Activated T-helper 1 cell treated with Interleukin-2 at 50 U/mL for 16 hours (primary cell): ENCODE measurements around the gene AHCYL1.
"Not testable (repeated sequence)": the region's sequence is repeated elsewhere in the genome, so short reads cannot be mapped to it uniquely, and the experiment has no call there.

ENCODE experiments used
- DNase-seq: peaks from one replicate; pipeline ENCODE4 v3.0.0-alpha.2; 2020; ENCODE audit warnings: low read depth

Gene AHCYL1

DNA sequence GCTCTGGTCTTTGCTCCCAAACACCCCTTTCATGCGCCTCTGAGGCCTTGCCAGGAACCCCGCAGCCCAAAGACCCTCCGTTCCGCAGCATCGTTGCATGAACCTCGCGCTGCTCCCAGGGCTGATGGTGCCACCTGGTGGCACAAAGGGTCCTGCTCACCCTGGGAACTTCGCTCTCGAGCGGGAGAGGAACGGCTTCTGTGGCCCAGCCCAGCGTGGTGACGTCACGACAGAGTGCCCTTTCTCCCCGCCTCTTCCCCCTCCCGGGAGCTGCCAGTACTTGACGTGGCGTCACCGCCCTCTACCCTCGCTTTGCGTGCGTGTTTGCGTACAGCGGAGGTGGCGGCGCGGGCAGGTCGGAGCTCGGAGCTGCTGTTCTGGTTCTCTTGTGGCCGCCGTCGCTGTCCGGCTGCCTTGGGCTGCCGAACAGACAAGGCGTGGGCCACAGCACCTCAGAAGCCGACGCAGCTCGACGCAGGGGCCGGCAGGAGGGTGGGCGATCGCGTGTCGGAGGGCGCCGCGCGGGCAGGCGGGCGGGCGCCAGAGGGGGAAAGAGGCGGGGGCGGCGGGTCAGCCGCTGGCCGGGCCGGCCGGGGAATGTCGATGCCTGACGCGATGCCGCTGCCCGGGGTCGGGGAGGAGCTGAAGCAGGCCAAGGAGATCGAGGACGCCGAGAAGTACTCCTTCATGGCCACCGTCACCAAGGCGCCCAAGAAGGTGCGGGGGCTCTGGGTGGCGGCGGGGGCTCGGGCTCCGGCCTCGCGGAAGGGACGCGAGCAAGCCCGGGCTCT, at the start of gene AHCYL1:
Gene AHCYL1 (plus strand): TSS at position 310 of the 791 bp plus-strand sequence. CDS start 288 bp downstream, at position 598.
- DNase-seq: peak; percentile 99

DNA sequence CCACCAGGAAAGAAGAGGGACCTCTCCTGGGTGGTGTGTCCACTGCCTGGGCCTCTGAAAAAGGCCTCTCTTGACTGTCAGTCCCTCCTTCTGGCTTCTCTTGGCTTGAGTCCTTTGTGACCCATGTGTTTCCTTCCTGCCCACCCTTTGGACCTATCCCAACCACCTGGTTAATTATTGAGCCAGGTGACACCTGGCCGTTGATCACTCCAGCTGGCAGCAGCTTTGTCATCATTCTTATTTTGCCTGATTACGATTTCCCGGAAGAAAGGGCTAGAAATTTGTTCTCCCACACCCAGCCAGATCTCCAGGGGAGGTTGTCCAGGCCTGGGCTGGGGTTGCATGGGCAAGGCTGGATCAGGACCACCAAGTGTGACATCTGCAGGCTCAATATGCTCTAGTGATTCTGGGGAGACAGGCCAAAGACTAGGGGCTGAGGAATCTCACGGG, 49.1 kb upstream of the AHCYL1 start:
- no peak for DNase-seq

GRCh38 chr1:109937738-109938137, 46.8 kb upstream of the AHCYL1 start:
- DNase-seq: no peak

GRCh38 chr1:109938556-109938955, 46.0 kb upstream of the AHCYL1 start:
- no peak for DNase-seq

- no peak for DNase-seq
Observed at GRCh38 chr1:109942434-109942833, 42.1 kb upstream of the AHCYL1 start.

GRCh38 chr1:109944541-109944940, 40.0 kb upstream of the AHCYL1 start:
- DNase-seq: no peak

- DNase-seq: no peak
Observed at GRCh38 chr1:109946511-109946910, 38.1 kb upstream of the AHCYL1 start.

GRCh38 chr1:109947582-109948284, 36.8 kb upstream of the AHCYL1 start:
- no peak for DNase-seq

DNA sequence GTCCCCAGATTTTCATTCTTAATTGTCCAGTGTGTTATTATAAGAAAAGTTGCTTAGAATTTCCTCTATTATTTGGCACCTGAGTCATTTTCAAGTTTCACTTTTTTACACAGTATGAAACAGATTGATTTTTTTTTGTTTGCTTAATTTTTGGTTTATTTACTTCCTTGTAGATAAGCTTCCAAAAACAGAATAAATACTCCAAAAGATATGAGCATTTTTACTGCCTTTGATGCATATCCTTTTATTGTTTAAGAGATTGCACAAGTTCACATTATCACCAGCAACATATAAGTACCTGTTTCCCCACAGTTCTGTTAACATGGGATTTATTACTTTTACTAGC, 36.3 kb upstream of the AHCYL1 start:
- no peak for DNase-seq

GRCh38 chr1:109950038-109950437, 34.5 kb upstream of the AHCYL1 start:
- DNase-seq: no peak

- DNase-seq: no peak
Observed at GRCh38 chr1:109950509-109950908, 34.1 kb upstream of the AHCYL1 start.

DNA sequence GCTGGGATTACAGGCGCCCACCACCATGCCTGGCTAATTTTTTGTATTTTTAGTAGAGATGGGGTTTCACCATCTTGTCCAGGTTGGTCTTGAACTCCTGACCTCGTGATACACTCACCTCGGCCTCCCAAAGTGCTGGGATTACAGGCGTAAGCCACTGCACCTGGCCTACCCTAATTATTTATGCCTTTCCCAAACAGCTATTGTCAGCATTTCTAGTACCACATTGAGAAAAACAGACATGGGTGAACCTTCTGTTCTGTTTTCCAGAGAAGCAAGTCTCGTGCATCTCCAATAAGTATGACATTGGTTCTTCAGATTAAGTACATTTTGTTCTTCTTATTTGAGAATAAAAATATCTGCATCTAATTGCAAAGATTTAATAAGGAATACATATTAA, 33.1 kb upstream of the AHCYL1 start:
- not testable (repeated sequence) for DNase-seq

DNA sequence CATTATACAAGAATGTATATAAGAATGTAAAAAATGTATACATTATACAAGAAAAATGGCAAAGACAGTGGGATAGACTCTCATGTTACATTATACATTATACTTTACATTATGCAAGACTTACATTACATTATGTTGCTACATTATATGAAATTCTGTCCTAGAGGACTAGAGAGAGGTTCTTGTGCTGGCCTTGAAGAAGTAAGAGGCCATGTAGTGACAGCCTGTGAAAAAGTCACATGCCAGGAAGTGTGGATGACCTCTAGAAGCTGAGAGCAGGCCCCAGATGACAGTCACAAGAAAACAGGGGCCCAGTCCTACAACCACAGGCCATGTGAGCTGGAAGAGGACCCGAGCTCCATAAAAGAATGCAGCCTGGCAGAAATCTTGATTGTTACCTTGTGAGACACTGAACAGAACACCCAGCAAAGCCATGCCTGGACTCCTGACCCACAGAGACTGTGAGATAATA, 30.5 kb upstream of the AHCYL1 start:
- no peak for DNase-seq

DNA sequence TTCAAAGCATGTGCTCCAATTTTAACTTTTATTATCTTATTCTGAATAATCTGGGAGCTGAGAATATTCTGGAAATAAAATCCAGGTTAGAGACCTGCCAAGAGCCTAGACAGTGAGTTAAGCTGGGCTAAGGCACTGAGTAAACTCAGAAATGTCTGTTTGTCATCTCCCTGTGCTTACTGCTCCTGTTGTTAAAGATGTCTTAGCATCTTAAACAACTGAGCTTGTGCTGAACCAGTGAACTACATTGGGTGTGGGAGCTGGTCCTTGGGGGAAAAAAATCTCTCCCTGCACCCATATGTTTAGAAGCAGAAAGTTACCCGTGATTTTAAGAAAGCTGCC, 25.0 kb upstream of the AHCYL1 start:
- DNase-seq: no peak

DNA sequence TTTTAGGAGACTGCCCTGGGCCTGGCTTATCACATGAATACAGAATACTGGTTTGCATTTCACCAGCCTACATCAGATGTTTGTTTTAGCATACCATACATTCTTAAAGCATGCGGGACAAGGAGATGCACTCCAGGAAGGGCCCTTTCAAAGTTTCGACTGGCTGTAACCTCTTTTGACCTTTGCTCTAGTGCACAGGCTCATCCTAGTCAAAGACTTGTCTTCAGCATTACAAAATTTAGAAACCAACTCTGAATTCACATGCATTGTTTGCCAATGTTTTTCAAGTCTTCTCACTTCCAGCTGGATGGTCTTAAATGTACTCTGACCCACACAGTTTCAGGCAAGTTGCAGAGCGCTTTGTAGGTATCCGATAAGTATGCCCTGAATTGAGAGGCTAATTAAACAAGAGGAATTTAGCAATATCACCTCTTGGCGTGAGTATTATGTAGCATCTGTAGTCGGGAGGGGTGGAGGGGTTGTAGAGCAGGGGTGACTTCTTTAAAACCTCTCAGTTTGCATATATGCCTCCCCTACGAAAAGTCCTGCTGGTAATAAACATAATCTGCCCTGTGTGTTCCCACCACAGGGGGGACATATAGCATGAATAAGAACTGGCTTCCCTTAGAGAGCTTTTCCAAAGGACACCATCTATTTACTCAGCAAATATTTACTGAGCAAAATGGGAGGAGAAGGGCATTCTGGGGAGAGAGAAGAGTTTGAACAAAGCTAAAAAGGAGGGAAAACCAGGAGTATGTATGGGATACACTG, 24.4 kb upstream of the AHCYL1 start:
- no peak for DNase-seq

GRCh38 chr1:109960745-109961094, 23.8 kb upstream of the AHCYL1 start:
- no peak for DNase-seq

- DNase-seq: no peak
Observed at GRCh38 chr1:109963864-109964263, 20.7 kb upstream of the AHCYL1 start.

DNA sequence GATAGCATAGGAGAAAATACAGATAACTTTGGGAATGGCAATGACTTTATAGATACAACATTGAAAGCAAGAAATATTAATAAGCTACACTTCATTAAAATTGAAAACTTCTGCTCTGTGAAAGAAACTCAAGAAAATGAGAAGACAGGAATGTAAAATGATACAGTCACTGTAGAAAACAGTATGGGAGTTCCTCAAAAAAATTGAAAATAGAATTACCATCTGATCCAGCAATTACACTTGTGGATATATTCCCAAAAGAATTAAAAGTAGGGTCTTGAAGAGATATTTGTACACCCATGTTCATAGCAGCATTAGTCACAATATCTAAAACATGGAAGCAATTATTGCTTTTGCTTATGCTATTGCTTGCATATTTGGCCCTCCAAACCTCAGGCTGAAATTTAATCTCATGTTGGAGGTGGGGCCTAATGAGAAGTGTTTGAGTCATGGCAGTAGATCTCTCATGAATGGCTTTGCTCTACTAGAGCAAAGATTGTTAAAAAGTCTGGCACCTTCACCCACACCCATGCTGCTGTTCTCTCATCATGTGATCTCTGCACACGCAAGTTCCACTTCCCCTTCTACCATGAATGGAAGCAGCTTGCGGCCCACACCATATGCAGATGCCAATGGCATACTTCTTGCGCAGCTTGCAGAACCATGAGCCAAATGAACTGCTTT, 15.3 kb upstream of the AHCYL1 start:
- no peak for DNase-seq

DNA sequence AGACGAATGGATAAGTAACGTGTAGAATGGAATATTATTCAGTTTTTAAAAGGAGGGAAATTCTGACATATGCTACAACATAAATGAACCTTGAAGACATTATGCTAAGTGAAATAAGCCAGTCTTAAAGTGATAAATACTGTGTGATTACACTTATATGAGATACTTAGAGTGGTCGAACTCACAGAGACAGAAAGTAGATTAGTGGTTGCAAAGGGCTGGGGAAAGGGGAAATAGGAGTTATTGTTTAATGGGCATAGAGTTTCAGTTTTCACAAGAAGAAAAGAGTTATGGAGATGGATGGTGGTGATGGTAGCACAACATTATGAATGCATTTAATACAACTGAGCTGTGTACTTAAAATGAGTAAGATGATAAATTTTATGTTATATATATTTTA, 14.7 kb upstream of the AHCYL1 start:
- DNase-seq: no peak

- DNase-seq: no peak
Observed at GRCh38 chr1:109971559-109971958, 13.0 kb upstream of the AHCYL1 start.

GRCh38 chr1:109974191-109974590, 10.4 kb upstream of the AHCYL1 start:
- DNase-seq: no peak

GRCh38 chr1:109975718-109976117, 8.8 kb upstream of the AHCYL1 start:
- DNase-seq: no peak
